Activated T-helper 1 cell treated with anti-CD3 and anti-CD28 coated beads, Interleukin-2, amount 50 U/mL, for 16 hours (primary cell): ENCODE data around the gene CECR2.

ENCODE experiments used
- DNase-seq, 2 donors: peaks; one replicate each; pipeline ENCODE4 v3.0.0-alpha.2; 2020; ENCODE audit warnings: low read depth in 1 of 2, low spot score in 1 of 2

Gene CECR2

GRCh38 chr22:17368144-17368543 is 1.1 kb upstream of the CECR2 start:
- no peak for DNase-seq

GRCh38 chr22:17368554-17369438 is 464 bp upstream of the CECR2 start:
- no peak for DNase-seq

GRCh38 chr22:17370026-17370765 is 936 bp downstream of the CECR2 start:
- no peak for DNase-seq

- no peak for DNase-seq
Observed at GRCh38 chr22:17370766-17371432, 1.6 kb downstream of the CECR2 start.

- DNase-seq = no peak
Observed at GRCh38 chr22:17371448-17371847, 2.2 kb downstream of the CECR2 start.

- DNase-seq = no peak
Observed at GRCh38 chr22:17373855-17374254, 4.6 kb downstream of the CECR2 start.

- no peak for DNase-seq
Observed at GRCh38 chr22:17375914-17376614, 6.8 kb downstream of the CECR2 start.

GRCh38 chr22:17376950-17377349 is 7.7 kb downstream of the CECR2 start:
- no peak for DNase-seq

- no peak for DNase-seq
Observed at GRCh38 chr22:17379944-17380343, 10.7 kb downstream of the CECR2 start.

GRCh38 chr22:17380359-17381087 is 11.3 kb downstream of the CECR2 start:
- no peak for DNase-seq

GRCh38 chr22:17381192-17381913 is 12.1 kb downstream of the CECR2 start:
- no peak for DNase-seq

GRCh38 chr22:17384612-17385330 is 15.5 kb downstream of the CECR2 start:
- DNase-seq = no peak

GRCh38 chr22:17387356-17387755 is 18.1 kb downstream of the CECR2 start:
- no peak for DNase-seq

- DNase-seq = no peak
Observed at GRCh38 chr22:17388235-17388634, 19.0 kb downstream of the CECR2 start.

GRCh38 chr22:17390087-17390486 is 20.8 kb downstream of the CECR2 start:
- no peak for DNase-seq

- no peak for DNase-seq
Observed at GRCh38 chr22:17396516-17396915, 27.3 kb downstream of the CECR2 start.

- no peak for DNase-seq
Observed at GRCh38 chr22:17397756-17398547, 28.7 kb downstream of the CECR2 start.

- no peak for DNase-seq
Observed at GRCh38 chr22:17400305-17400704, 31.0 kb downstream of the CECR2 start.
